Gastrocnemius medialis (tissue), 4 donors: Measurements from ENCODE around the gene NCAPG. TPM values are rescaled to one million over a fixed set of nuclear protein-coding genes. Genes with fewer than 3 reads are reported as not detected.
"Not testable (repeated sequence)": the region's sequence is repeated elsewhere in the genome, so short reads cannot be mapped to it uniquely, and the experiment has no call there.

Experiments
- ATAC-seq, 2 donors: fragments of 150-250 bp; one replicate each; pipeline ENCODE4 v1.9.1; 2016
- DNase-seq, 2 donors: peaks; one replicate each; pipeline ENCODE4 v3.0.0-alpha.2; 2019
- H3K27ac ChIP-seq, 4 donors: fragments of 200-600 bp; sonication (generic); 1 replicate in 1 of 4; 2 replicates in 3 of 4; pipeline ENCODE4 v1.5.1; 2016 to 2018; ENCODE audit warnings: mild to moderate bottlenecking in 2 of 4, moderate library complexity in 1 of 4
- H3K27me3 ChIP-seq, 3 donors: fragments of 200-600 bp; sonication (generic) in 2 of 3; 1 replicate in 1 of 3; 2 replicates in 2 of 3; pipeline versions ENCODE4 v1.5.1 to v1.6.0; 2016 to 2019; ENCODE audit warnings: mild to moderate bottlenecking in 1 of 3, moderate library complexity in 1 of 3
- H3K36me3 ChIP-seq, 2 donors: fragments of 200-600 bp; sonication (generic) in 1 of 2; one replicate each; pipeline ENCODE4 v1.5.1; 2017 to 2018
- H3K4me1 ChIP-seq, 2 donors: fragments of 200-600 bp; sonication (generic) in 1 of 2; one replicate each; pipeline ENCODE4 v1.5.1; 2016 to 2017; ENCODE audit warnings: mild to moderate bottlenecking in 2 of 2
- H3K4me3 ChIP-seq, 4 donors: fragments of 200-600 bp; sonication (generic) in 3 of 4; 1 replicate in 1 of 4; 2 replicates in 3 of 4; pipeline ENCODE4 v1.5.1; 2016 to 2019; ENCODE audit warnings: mild to moderate bottlenecking in 2 of 4
- H3K9me3 ChIP-seq, 3 donors: fragments of 200-600 bp; sonication (generic) in 2 of 3; 1 replicate in 1 of 3; 2 replicates in 2 of 3; pipeline ENCODE4 v1.5.1; 2016 to 2019
- CTCF ChIP-seq, 5 experiments: fragments of 450-650 bp in 3 of 5; fragments of 200-600 bp in 2 of 5; sonication (generic) in 2 of 5; IDR thresholded peaks in 4 of 5; conservative IDR thresholded peaks in 1 of 5; 1 replicate in 4 of 5; 2 replicates in 1 of 5; pipeline ENCODE4 v1.5.1; 2016 to 2019; ENCODE audit warnings: antibody characterized with exemption in 5 of 5, mild to moderate bottlenecking in 3 of 5, moderate library complexity in 3 of 5
- POLR2A ChIP-seq, 2 donors: fragments of 450-650 bp; IDR thresholded peaks; one replicate each; pipeline ENCODE4 v1.6.1; 2017; ENCODE audit warnings: antibody characterized with exemption in 2 of 2, mild to moderate bottlenecking in 2 of 2, moderate library complexity in 2 of 2
- in situ Hi-C, 4 donors: fragments of 200-750 bp; cut with MboI; loops; one replicate each; pipeline versions ENCODE4 v1.15.0 to v1.8.0; 2017; ENCODE audit warnings: low sequenced_read_pairs in 4 of 4
- intact Hi-C: fragments of 100-400 bp; cut with DNase I; formaldehyde crosslinking; loops from one replicate; pipeline ENCODE4 v1.15.1; 2023; ENCODE audit warnings: low total_unique reads
- total RNA-seq, 4 donors: library from RNA; depleted of rRNA; stranded (reverse); fragments of >200 nt; gene quantifications; one replicate each; pipeline versions ENCODE4 v1.1.0 to v1.2.3, GENCODE V29; 2016

NCAPG gene
- total RNA-seq, 4 donors from 2014 or later, result 0.25 to 0.49 (median 0.33) TPM; not detected in 1

GRCh38 chr4:17859793-17860406 lies 49.1 kb downstream of the NCAPG start:
- H3K27ac ChIP-seq, result no peak overlapping the region
- no peak overlapping the region for H3K4me3 ChIP-seq
- ATAC-seq (no peak), DNase-seq (no peak)
- H3K9me3 ChIP-seq, result no peaks in the 10 kb centered on the region
- in situ Hi-C loops (no loop called here), intact Hi-C loops (no loop called here)
- no peaks in the 10 kb centered on the region for H3K4me1 ChIP-seq
- TF ChIP-seq POLR2A (IDR thresholded peaks at IDR 0.05) (no peak), CTCF (IDR thresholded peaks at IDR 0.05 in 4 of 5, conservative IDR thresholded peaks at IDR 0.05 in 1 of 5) (no peak)
- H3K36me3 ChIP-seq, result no peaks in the 10 kb centered on the region
- H3K27me3 ChIP-seq, result no peaks in the 10 kb centered on the region

GRCh38 chr4:17861906-17862305 lies 51.1 kb downstream of the NCAPG start:
- H3K4me3 ChIP-seq, in situ Hi-C loops, DNase-seq, H3K36me3 ChIP-seq, intact Hi-C loops, H3K27ac ChIP-seq, H3K9me3 ChIP-seq, H3K4me1 ChIP-seq, H3K27me3 ChIP-seq, ATAC-seq: not testable (repeated sequence)

- H3K27ac ChIP-seq, result no peak overlapping the region
- no peaks in the 10 kb centered on the region for H3K27me3 ChIP-seq
- no peaks in the 10 kb centered on the region for H3K4me1 ChIP-seq
- in situ Hi-C loops (no loop called here), intact Hi-C loops (no loop called here)
- TF ChIP-seq POLR2A (IDR thresholded peaks at IDR 0.05) (no peak), CTCF (IDR thresholded peaks at IDR 0.05 in 4 of 5, conservative IDR thresholded peaks at IDR 0.05 in 1 of 5) (no peak)
- H3K9me3 ChIP-seq, result no peaks in the 10 kb centered on the region
- ATAC-seq (no peak), DNase-seq (no peak)
- no peaks in the 10 kb centered on the region for H3K36me3 ChIP-seq
- no peak overlapping the region for H3K4me3 ChIP-seq
Measured at GRCh38 chr4:17865866-17866363, 55.1 kb downstream of the NCAPG start.

GRCh38 chr4:17866810-17867209 lies 56.0 kb downstream of the NCAPG start:
- TF ChIP-seq POLR2A (IDR thresholded peaks at IDR 0.05), result no peak
- no peak for TF ChIP-seq CTCF (IDR thresholded peaks at IDR 0.05 in 4 of 5, conservative IDR thresholded peaks at IDR 0.05 in 1 of 5)
- in situ Hi-C loops, result no loop called here

GRCh38 chr4:17867276-17867675 lies 56.5 kb downstream of the NCAPG start:
- in situ Hi-C loops (no loop called here), intact Hi-C loops (no loop called here)
- Histone ChIP-seq H3K9me3 (no peaks in the 10 kb centered on the region), H3K27me3 (no peaks in the 10 kb centered on the region), H3K4me1 (no peaks in the 10 kb centered on the region), H3K27ac (no peak overlapping the region), H3K4me3 (no peak overlapping the region), H3K36me3 (no peaks in the 10 kb centered on the region)
- ATAC-seq (no peak), DNase-seq (no peak)
- TF ChIP-seq POLR2A (IDR thresholded peaks at IDR 0.05), result no peak

More at GRCh38 chr4:17866810-17867209, 56.0 kb downstream of the NCAPG start:
- Histone ChIP-seq H3K9me3 (no peaks in the 10 kb centered on the region), H3K27ac (no peak overlapping the region), H3K4me3 (no peak overlapping the region), H3K36me3 (no peaks in the 10 kb centered on the region), H3K4me1 (no peaks in the 10 kb centered on the region), H3K27me3 (no peaks in the 10 kb centered on the region)
- intact Hi-C loops, result no loop called here
- ATAC-seq (no peak), DNase-seq (no peak)

- Histone ChIP-seq H3K9me3 (no peaks in the 10 kb centered on the region), H3K4me3 (no peak overlapping the region), H3K27ac (no peak overlapping the region), H3K36me3 (no peaks in the 10 kb centered on the region), H3K4me1 (no peaks in the 10 kb centered on the region), H3K27me3 (no peaks in the 10 kb centered on the region)
- ATAC-seq (no peak), DNase-seq (no peak)
- in situ Hi-C loops (no loop called here), intact Hi-C loops (no loop called here)
- no peak for TF ChIP-seq CTCF (IDR thresholded peaks at IDR 0.05 in 4 of 5, conservative IDR thresholded peaks at IDR 0.05 in 1 of 5)
- no peak for TF ChIP-seq POLR2A (IDR thresholded peaks at IDR 0.05)
Measured at GRCh38 chr4:17869327-17869726, 58.5 kb downstream of the NCAPG start.
